ENCODE results near the gene TICRR.

DNA sequence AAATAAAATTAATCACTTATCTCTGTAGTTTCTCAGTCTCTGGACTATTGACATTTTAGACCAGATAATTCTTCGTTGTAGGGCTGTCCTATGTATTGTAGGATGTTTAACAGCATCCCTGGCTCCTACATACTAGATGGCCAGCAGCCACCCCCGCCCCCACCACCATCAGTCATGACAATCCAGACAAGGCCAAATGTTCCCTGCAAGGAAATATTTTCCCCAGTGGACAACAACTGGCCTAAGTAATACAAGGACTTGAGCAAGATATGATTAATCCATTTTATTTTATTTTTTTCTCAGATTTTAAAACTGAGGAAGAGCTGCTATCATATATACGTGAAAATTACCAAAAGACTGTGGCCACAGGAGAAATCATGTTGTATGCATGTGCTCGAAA, 23.8 kb downstream of the TICRR start:
- TF ChIP-seq, protein P1, sequence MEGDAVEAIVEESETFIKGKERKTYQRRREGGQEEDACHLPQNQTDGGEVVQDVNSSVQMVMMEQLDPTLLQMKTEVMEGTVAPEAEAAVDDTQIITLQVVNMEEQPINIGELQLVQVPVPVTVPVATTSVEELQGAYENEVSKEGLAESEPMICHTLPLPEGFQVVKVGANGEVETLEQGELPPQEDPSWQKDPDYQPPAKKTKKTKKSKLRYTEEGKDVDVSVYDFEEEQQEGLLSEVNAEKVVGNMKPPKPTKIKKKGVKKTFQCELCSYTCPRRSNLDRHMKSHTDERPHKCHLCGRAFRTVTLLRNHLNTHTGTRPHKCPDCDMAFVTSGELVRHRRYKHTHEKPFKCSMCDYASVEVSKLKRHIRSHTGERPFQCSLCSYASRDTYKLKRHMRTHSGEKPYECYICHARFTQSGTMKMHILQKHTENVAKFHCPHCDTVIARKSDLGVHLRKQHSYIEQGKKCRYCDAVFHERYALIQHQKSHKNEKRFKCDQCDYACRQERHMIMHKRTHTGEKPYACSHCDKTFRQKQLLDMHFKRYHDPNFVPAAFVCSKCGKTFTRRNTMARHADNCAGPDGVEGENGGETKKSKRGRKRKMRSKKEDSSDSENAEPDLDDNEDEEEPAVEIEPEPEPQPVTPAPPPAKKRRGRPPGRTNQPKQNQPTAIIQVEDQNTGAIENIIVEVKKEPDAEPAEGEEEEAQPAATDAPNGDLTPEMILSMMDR (IDR thresholded peaks at IDR 0.05) = no peak
- no peak for TF ChIP-seq POLR2A (IDR thresholded peaks at IDR 0.05)
- no peak for TF ChIP-seq POLR2AphosphoS5 (IDR thresholded peaks at IDR 0.05)
